ENCODE data around the gene ENPEP. TPM values are rescaled to one million over a fixed set of nuclear protein-coding genes. Genes with fewer than 3 reads are reported as not detected.

The ENPEP gene
- total RNA-seq, 1 donor from 2014 or later, result 1.7 TPM

GRCh38 chr4:110613745-110614144, 137.8 kb downstream of the ENPEP start:
- no peaks in the 10 kb centered on the region for H3K9me3 Mint-ChIP-seq (ENCODE audit: low read depth)
- H3K27ac Mint-ChIP-seq, result no peak overlapping the region
- DNase-seq (ENCODE audit: low spot score, unreplicated experiment), result no peak
- TF ChIP-seq, protein P1, sequence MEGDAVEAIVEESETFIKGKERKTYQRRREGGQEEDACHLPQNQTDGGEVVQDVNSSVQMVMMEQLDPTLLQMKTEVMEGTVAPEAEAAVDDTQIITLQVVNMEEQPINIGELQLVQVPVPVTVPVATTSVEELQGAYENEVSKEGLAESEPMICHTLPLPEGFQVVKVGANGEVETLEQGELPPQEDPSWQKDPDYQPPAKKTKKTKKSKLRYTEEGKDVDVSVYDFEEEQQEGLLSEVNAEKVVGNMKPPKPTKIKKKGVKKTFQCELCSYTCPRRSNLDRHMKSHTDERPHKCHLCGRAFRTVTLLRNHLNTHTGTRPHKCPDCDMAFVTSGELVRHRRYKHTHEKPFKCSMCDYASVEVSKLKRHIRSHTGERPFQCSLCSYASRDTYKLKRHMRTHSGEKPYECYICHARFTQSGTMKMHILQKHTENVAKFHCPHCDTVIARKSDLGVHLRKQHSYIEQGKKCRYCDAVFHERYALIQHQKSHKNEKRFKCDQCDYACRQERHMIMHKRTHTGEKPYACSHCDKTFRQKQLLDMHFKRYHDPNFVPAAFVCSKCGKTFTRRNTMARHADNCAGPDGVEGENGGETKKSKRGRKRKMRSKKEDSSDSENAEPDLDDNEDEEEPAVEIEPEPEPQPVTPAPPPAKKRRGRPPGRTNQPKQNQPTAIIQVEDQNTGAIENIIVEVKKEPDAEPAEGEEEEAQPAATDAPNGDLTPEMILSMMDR (IDR thresholded peaks at IDR 0.05; ENCODE audit: unreplicated experiment), result no peak
- H3K4me1 Mint-ChIP-seq (ENCODE audit: low read depth), result peaks cover 25% of the 10 kb centered on the region
- H3K36me3 Mint-ChIP-seq (ENCODE audit: insufficient read depth), result no peaks in the 10 kb centered on the region
- no peak overlapping the region for H3K4me3 Mint-ChIP-seq (ENCODE audit: low read depth)
- H3K27me3 Mint-ChIP-seq, result peaks cover 63% of the 10 kb centered on the region

GRCh38 chr4:110614173-110614963, 138.4 kb downstream of the ENPEP start:
- Mint-ChIP-seq H3K36me3 (ENCODE audit: insufficient read depth) (no peaks in the 10 kb centered on the region), H3K9me3 (ENCODE audit: low read depth) (no peaks in the 10 kb centered on the region), H3K27ac (peak overlapping the region; percentile 88), H3K4me1 (ENCODE audit: low read depth) (peaks cover 20% of the 10 kb centered on the region), H3K4me3 (ENCODE audit: low read depth) (peak overlapping the region; percentile 50), H3K27me3 (peaks cover 69% of the 10 kb centered on the region)
- DNase-seq (ENCODE audit: low spot score, unreplicated experiment), result no peak
- TF ChIP-seq, protein P1 (IDR thresholded peaks at IDR 0.05; ENCODE audit: unreplicated experiment), result no peak

Other genes with a start within 250 kb of the ENPEP start
- gene PITX2, start 146.9 kb downstream of the ENPEP start, total RNA-seq, result 5.3 and 7.4 TPM in 2 replicates